MM.1S (cell line): Measurements from ENCODE around the gene USP32.

Source experiments
- DNase-seq: peaks from one replicate; pipeline ENCODE4 v3.0.0-alpha.2; 2015
- H2AFZ ChIP-seq: fragments of 300-600 bp; sonication (generic); 2 replicates; pipeline ENCODE4 v1.6.0; 2016; ENCODE audit warnings: antibody characterized with exemption, low read length
- H3F3A ChIP-seq: fragments of 300-600 bp; sonication (generic); 2 replicates; pipeline ENCODE4 v1.6.1; 2016; ENCODE audit warnings: mild to moderate bottlenecking, antibody characterized with exemption, low read length, moderate library complexity, mixed read lengths; ENCODE audit not compliant: insufficient read depth
- H3K27ac ChIP-seq: fragments of 300-600 bp; sonication (generic); 2 replicates; pipeline ENCODE4 v1.5.1; 2016; ENCODE audit warnings: mild to moderate bottlenecking, low read length
- H3K27me3 ChIP-seq: fragments of 300-600 bp; sonication (generic); replicated peaks from 2 replicates; pipeline ENCODE4 v1.6.0; 2016; ENCODE audit warnings: low read length; ENCODE audit not compliant: insufficient read depth
- H3K36me3 ChIP-seq: fragments of 300-600 bp; sonication (generic); replicated peaks from 2 replicates; pipeline ENCODE4 v1.6.1; 2016; ENCODE audit warnings: mild to moderate bottlenecking, low read length, mixed read lengths; ENCODE audit not compliant: insufficient read depth
- H3K4me1 ChIP-seq: fragments of 300-600 bp; sonication (generic); 2 replicates; pipeline ENCODE4 v1.6.1; 2016; ENCODE audit warnings: low read length, mixed read lengths
- H3K4me2 ChIP-seq: fragments of 300-600 bp; sonication (generic); 2 replicates; pipeline ENCODE4 v1.6.0; 2016; ENCODE audit warnings: low read depth, low read length
- H3K4me3 ChIP-seq: fragments of 300-600 bp; sonication (generic); 2 replicates; pipeline ENCODE4 v1.5.1; 2016; ENCODE audit warnings: low read length, mixed read lengths
- H3K79me2 ChIP-seq: fragments of 300-600 bp; sonication (generic); 2 replicates; pipeline ENCODE4 v1.6.1; 2016; ENCODE audit warnings: mixed run types, low read length, mixed read lengths
- H3K9ac ChIP-seq: fragments of 300-600 bp; sonication (generic); 2 replicates; pipeline ENCODE4 v1.6.1; 2016; ENCODE audit warnings: low read length, mixed read lengths
- H3K9me2 ChIP-seq: fragments of 300-600 bp; sonication (generic); replicated peaks from 2 replicates; pipeline ENCODE4 v1.6.1; 2016; ENCODE audit warnings: mild to moderate bottlenecking, low read length, mixed read lengths; ENCODE audit not compliant: insufficient read depth
- H3K9me3 ChIP-seq: fragments of 300-600 bp; sonication (generic); replicated peaks from 2 replicates; pipeline ENCODE4 v1.6.1; 2016; ENCODE audit warnings: mild to moderate bottlenecking, low read length, mixed read lengths; ENCODE audit not compliant: insufficient read depth
- H4K20me1 ChIP-seq: fragments of 300-600 bp; sonication (generic); 2 replicates; pipeline ENCODE4 v1.6.1; 2016; ENCODE audit warnings: mild to moderate bottlenecking, low read length, moderate library complexity, mixed read lengths; ENCODE audit not compliant: insufficient read depth
- CTCF ChIP-seq: fragments of 300-600 bp; sonication (generic); IDR thresholded peaks from 2 replicates; pipeline ENCODE4 v1.5.1; 2016; ENCODE audit warnings: antibody characterized with exemption, low read length, mixed read lengths
- EZH2 ChIP-seq: fragments of 300-600 bp; sonication (generic); optimal IDR thresholded peaks from 2 replicates; pipeline ENCODE3; 2017; ENCODE audit warnings: low read depth, mild to moderate bottlenecking, antibody characterized with exemption, low read length, mixed read lengths
- EZH2phosphoT487 ChIP-seq: fragments of 300-600 bp; sonication (generic); IDR thresholded peaks from 2 replicates; pipeline ENCODE4 v1.6.1; 2018; ENCODE audit warnings: antibody characterized with exemption, low read length

The USP32 gene

GRCh38 chr17:60174035-60174434 lies 217.9 kb downstream of the USP32 start:
- H3F3A ChIP-seq: no peaks in the 10 kb centered on the region
- H3K9me3 ChIP-seq: no peaks in the 10 kb centered on the region
- no peak overlapping the region for H3K4me2 ChIP-seq
- DNase-seq: no peak
- H3K9ac ChIP-seq: no peak overlapping the region
- no peak overlapping the region for H2AFZ ChIP-seq
- TF ChIP-seq CTCF (no peak), EZH2phosphoT487 (no peak), EZH2 (no peak)
- no peaks in the 10 kb centered on the region for H3K27me3 ChIP-seq
- no peaks in the 10 kb centered on the region for H3K9me2 ChIP-seq
- H3K27ac ChIP-seq: no peak overlapping the region
- no peak overlapping the region for H3K4me3 ChIP-seq
- H3K79me2 ChIP-seq: no peaks in the 10 kb centered on the region
- H3K36me3 ChIP-seq: no peaks in the 10 kb centered on the region
- H3K4me1 ChIP-seq: no peaks in the 10 kb centered on the region
- no peaks in the 10 kb centered on the region for H4K20me1 ChIP-seq

- TF ChIP-seq EZH2phosphoT487 (no peak), CTCF (no peak), EZH2 (no peak)
- DNase-seq: no peak
- no peaks in the 10 kb centered on the region for H3K27me3 ChIP-seq
These were observed 218.6 kb downstream of the USP32 start for GRCh38 chr17:60173304-60173819.

DNA sequence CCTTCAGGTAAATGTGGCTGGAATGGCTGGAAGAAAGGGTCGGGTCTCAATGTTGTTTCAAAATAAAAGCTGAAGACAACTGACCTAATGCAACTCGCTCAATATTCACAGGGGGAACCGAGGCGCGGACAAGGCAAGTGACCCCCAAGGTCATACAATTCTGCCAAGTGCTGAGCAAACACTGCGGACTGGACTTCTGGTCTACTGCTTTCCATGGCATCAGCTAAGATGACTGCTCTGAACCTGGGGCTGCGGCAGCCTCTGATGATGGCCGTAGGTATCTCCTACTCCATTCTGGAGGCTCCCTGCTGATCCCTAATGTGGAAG lies 220.2 kb downstream of the USP32 start:
- no peak overlapping the region for H3K9ac ChIP-seq
- H3K79me2 ChIP-seq: no peaks in the 10 kb centered on the region
- no peaks in the 10 kb centered on the region for H3K36me3 ChIP-seq
- no peaks in the 10 kb centered on the region for H3K27me3 ChIP-seq
- TF ChIP-seq CTCF: no peak
- no peak for TF ChIP-seq EZH2phosphoT487
- TF ChIP-seq EZH2: no peak
- H3F3A ChIP-seq: no peaks in the 10 kb centered on the region
- no peak overlapping the region for H2AFZ ChIP-seq
- DNase-seq: no peak
- no peak overlapping the region for H3K4me3 ChIP-seq
- H4K20me1 ChIP-seq: no peaks in the 10 kb centered on the region
- H3K4me2 ChIP-seq: no peak overlapping the region
- no peaks in the 10 kb centered on the region for H3K9me3 ChIP-seq
- no peak overlapping the region for H3K27ac ChIP-seq
- no peaks in the 10 kb centered on the region for H3K4me1 ChIP-seq
- H3K9me2 ChIP-seq: no peaks in the 10 kb centered on the region

More at GRCh38 chr17:60173304-60173819, 218.6 kb downstream of the USP32 start:
- Histone ChIP-seq H3K9me3 (no peaks in the 10 kb centered on the region), H3K4me2 (no peak overlapping the region), H3K9me2 (no peaks in the 10 kb centered on the region), H2AFZ (no peak overlapping the region), H3F3A (no peaks in the 10 kb centered on the region), H3K36me3 (no peaks in the 10 kb centered on the region), H3K79me2 (no peaks in the 10 kb centered on the region), H3K4me1 (no peaks in the 10 kb centered on the region), H3K9ac (no peak overlapping the region), H4K20me1 (no peaks in the 10 kb centered on the region), H3K4me3 (no peak overlapping the region), H3K27ac (no peak overlapping the region)
